ENCODE results near the gene ATP9A. TPM values are rescaled to one million over a fixed set of nuclear protein-coding genes. Genes with fewer than 3 reads are reported as not detected.

ATP9A gene
- total and polyA plus RNA-seq, 2 donors (not counting 3 experiments of a cell fraction or from before 2014, with no cell fraction given): 20.9 to 41.5 TPM

GRCh38 chr20:51763965-51764602, 4.1 kb downstream of the ATP9A start:
- Histone ChIP-seq H3K9ac (replicated peaks; ENCODE audit: extremely low read depth, insufficient read depth, low read length) (no peak overlapping the region), H3K9me1 (replicated peaks; ENCODE audit: control insufficient read depth, extremely low read depth, insufficient read depth, low read length) (no peaks in the 10 kb centered on the region), H3K4me1 (ENCODE audit: control insufficient read depth, extremely low read depth, insufficient read depth, low read length) (peaks cover 6% of the 10 kb centered on the region), H3K27me3 (ENCODE audit: control insufficient read depth in 2 of 2, insufficient read depth in 2 of 2, low read length in 2 of 2) (no peaks in the 10 kb centered on the region), H2AFZ (ENCODE audit: low read depth, low read length) (no peak overlapping the region), H4K20me1 (replicated peaks; ENCODE audit: control insufficient read depth, extremely low read depth, insufficient read depth, low read length) (no peaks in the 10 kb centered on the region), H3K4me3 (replicated peaks in 1 of 3; ENCODE audit: insufficient read depth in 1 of 3, low read depth in 1 of 3, low read length in 3 of 3) (no peak overlapping the region), H3K36me3 (ENCODE audit: control insufficient read depth in 2 of 2, extremely low read depth in 1 of 2, insufficient read depth in 2 of 2, low read length in 2 of 2) (no peaks in the 10 kb centered on the region), H3K9me3 (replicated peaks; ENCODE audit: control insufficient read depth, insufficient read depth, low read length) (no peaks in the 10 kb centered on the region), H3K79me2 (ENCODE audit: control insufficient read depth, insufficient read depth, low read length) (peaks cover 9% of the 10 kb centered on the region), H3K27ac (ENCODE audit: insufficient read depth, low read depth, low read length) (no peak overlapping the region), H3K4me2 (ENCODE audit: insufficient read depth, low read length) (no peak overlapping the region)
- dilution Hi-C loops (cut with MboI; ENCODE audit: extremely low pct_ligation_motif_present, low sequenced_read_pairs) (no loop called here), intact Hi-C loops (cut with micrococcal nuclease) (loop anchor here (10.0 kb wide), 1 partner anchor 399 kb away; no protein-coding TSS in a partner anchor)
- ChIA-PET POLR2A (no interaction called here), CTCF (interaction anchor here (0.8 to 1.0 kb wide), 2 partner anchors 11 to 127 kb away, joined by 3 read pairs; no protein-coding TSS in a partner anchor)
- DNase-seq (ENCODE audit: low read depth, low spot score) (no peak), FAIRE-seq (no peak)
- no TSS peak for BruUV-seq (replicated peaks)
- TF ChIP-seq EZH2 (IDR thresholded peaks at IDR 0.05; ENCODE audit: borderline replicate concordance, low read depth, low read length, severe bottlenecking) (no peak), POLR2AphosphoS5 (IDR thresholded peaks at IDR 0.05; ENCODE audit: insufficient read depth, low read depth, low read length) (no peak), POLR2A (IDR thresholded peaks at IDR 0.05; ENCODE audit: low read depth, low read length) (no peak), FOS (IDR thresholded peaks at IDR 0.05; ENCODE audit: borderline replicate concordance, insufficient read depth, low read length) (no peak), MAX (IDR thresholded peaks at IDR 0.05; ENCODE audit: insufficient read depth, insufficient read length) (no peak), MYC (IDR thresholded peaks at IDR 0.05; ENCODE audit: low read depth, low read length) (no peak), GATA2 (IDR thresholded peaks at IDR 0.05; ENCODE audit: insufficient read depth, insufficient read length, low read depth, low read length) (no peak)
- TF ChIP-seq, protein P1, sequence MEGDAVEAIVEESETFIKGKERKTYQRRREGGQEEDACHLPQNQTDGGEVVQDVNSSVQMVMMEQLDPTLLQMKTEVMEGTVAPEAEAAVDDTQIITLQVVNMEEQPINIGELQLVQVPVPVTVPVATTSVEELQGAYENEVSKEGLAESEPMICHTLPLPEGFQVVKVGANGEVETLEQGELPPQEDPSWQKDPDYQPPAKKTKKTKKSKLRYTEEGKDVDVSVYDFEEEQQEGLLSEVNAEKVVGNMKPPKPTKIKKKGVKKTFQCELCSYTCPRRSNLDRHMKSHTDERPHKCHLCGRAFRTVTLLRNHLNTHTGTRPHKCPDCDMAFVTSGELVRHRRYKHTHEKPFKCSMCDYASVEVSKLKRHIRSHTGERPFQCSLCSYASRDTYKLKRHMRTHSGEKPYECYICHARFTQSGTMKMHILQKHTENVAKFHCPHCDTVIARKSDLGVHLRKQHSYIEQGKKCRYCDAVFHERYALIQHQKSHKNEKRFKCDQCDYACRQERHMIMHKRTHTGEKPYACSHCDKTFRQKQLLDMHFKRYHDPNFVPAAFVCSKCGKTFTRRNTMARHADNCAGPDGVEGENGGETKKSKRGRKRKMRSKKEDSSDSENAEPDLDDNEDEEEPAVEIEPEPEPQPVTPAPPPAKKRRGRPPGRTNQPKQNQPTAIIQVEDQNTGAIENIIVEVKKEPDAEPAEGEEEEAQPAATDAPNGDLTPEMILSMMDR (IDR thresholded peaks at IDR 0.05; ENCODE audit: extremely low read depth in 1 of 2, insufficient read depth in 1 of 2, low read depth in 1 of 2, low read length in 2 of 2): no peak
